Ishikawa (cell line): ENCODE results near the gene PRPF40A.

Experiments used
- CREB1 ChIP-seq: IDR thresholded peaks from 2 replicates; pipeline ENCODE4 v1.6.1; 2012; ENCODE audit warnings: low read depth
- EGR1 ChIP-seq: IDR thresholded peaks from 2 replicates; pipeline ENCODE4 v1.6.1; 2012
- EP300 ChIP-seq: IDR thresholded peaks from 2 replicates; pipeline ENCODE4 v1.6.1; 2012; ENCODE audit warnings: borderline replicate concordance
- FOXM1 ChIP-seq: IDR thresholded peaks from 2 replicates; pipeline ENCODE4 v1.6.1; 2012; ENCODE audit warnings: low read depth, borderline replicate concordance
- TAF1 ChIP-seq: IDR thresholded peaks from 2 replicates; pipeline ENCODE4 v1.6.1; 2012; ENCODE audit warnings: low read depth, mild to moderate bottlenecking
- TF ChIP-seq, protein P1 (sequence below): IDR thresholded peaks from 2 replicates; pipeline ENCODE4 v1.6.1; 2012
- TF ChIP-seq, protein P2 (sequence below): IDR thresholded peaks from 2 replicates; pipeline ENCODE4 v1.6.1; 2012; ENCODE audit warnings: low read depth, mild to moderate bottlenecking

DNA sequence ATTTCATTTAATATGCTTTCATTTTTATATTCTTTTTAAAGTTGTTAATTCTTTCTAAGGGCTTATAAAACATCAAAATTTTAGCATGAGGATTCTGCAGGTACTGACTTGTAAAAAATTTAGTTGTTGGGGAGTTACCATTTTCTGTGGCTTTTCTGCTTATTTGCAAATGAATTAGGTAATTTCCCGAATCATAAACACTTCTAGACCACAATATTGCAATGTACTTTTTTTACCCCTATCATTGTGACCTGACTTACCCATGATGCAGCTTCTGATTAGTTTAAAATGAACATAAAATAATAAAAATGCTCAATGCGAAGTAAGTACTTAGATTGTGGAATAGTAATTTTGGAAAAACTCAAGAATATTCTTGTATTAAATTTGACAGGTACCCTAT, 12.6 kb upstream of the PRPF40A start:
- TF ChIP-seq EGR1 (no peak), CREB1 (no peak), EP300 (no peak), FOXM1 (no peak), TAF1 (no peak)
- TF ChIP-seq, protein P1, sequence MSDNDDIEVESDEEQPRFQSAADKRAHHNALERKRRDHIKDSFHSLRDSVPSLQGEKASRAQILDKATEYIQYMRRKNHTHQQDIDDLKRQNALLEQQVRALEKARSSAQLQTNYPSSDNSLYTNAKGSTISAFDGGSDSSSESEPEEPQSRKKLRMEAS, result no peak
- TF ChIP-seq, protein P2, sequence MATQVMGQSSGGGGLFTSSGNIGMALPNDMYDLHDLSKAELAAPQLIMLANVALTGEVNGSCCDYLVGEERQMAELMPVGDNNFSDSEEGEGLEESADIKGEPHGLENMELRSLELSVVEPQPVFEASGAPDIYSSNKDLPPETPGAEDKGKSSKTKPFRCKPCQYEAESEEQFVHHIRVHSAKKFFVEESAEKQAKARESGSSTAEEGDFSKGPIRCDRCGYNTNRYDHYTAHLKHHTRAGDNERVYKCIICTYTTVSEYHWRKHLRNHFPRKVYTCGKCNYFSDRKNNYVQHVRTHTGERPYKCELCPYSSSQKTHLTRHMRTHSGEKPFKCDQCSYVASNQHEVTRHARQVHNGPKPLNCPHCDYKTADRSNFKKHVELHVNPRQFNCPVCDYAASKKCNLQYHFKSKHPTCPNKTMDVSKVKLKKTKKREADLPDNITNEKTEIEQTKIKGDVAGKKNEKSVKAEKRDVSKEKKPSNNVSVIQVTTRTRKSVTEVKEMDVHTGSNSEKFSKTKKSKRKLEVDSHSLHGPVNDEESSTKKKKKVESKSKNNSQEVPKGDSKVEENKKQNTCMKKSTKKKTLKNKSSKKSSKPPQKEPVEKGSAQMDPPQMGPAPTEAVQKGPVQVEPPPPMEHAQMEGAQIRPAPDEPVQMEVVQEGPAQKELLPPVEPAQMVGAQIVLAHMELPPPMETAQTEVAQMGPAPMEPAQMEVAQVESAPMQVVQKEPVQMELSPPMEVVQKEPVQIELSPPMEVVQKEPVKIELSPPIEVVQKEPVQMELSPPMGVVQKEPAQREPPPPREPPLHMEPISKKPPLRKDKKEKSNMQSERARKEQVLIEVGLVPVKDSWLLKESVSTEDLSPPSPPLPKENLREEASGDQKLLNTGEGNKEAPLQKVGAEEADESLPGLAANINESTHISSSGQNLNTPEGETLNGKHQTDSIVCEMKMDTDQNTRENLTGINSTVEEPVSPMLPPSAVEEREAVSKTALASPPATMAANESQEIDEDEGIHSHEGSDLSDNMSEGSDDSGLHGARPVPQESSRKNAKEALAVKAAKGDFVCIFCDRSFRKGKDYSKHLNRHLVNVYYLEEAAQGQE, result no peak
